Measurements from ENCODE around the gene MRPS27.

MRPS27 gene

DNA sequence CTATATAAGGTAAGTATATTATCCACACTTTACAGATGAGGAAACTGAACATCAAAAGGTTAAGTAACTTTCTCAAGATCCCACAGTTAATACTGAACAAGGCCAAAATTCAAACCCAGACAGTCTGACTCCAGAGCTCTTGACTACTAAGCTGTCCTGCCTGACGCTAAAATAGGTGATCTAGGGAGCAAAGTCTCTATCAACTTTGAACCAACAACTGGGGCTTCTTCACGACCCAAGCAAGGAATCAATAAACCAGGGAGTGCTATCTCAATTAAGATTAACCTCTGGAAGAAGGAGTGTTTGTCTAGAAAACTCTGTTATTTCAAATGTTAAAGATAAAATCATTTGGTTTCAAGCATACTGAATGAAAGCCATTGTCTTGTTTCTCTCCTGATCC, 64.4 kb downstream of the MRPS27 start:
- DNase-seq, result no peak

DNA sequence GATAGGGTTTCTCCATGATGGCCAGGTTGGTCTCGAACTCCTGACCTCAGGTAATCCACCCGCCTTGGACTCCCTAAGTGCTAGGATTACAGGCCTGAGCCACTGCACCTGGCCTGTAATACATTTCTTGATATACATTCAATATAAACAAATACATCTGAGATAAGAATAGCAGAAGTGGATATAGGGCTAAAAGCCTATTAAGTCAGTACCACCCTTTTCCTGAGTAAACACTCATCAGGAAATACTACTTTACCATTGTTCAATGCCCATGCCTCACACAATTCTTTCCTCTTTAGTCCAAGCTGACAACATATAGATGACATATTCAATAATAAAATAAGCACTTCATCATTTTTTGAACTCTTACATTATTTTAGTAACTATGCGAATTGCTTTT, 64.8 kb downstream of the MRPS27 start:
- DNase-seq, result no peak

DNA sequence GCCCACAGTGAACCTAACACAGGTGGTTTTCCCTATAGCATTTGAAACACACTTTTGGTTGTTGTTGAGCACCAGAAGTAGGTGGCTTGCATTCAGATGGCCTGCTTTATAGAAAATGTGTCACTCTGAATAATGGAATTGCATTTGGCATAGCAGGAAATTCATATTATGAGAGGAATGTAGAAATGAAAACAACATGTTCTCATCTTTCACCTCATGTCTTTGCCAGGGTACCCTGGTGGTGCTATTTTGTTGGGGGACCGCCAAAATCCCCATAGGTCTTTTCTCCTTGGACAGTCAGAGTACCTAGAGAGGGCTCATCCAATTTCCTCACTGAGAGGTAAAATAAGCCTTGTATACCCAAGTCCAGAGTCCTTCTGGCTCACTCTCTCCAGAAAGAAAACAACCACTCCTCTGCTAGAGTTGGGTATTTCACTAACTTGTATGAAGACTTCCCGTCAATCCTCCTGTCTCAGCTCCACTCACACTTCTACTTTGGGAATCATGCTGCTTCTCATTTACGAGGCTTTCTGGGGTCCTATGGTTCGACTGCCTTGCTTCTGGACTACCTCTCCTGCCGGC, 67.4 kb downstream of the MRPS27 start:
- no peak for DNase-seq

DNA sequence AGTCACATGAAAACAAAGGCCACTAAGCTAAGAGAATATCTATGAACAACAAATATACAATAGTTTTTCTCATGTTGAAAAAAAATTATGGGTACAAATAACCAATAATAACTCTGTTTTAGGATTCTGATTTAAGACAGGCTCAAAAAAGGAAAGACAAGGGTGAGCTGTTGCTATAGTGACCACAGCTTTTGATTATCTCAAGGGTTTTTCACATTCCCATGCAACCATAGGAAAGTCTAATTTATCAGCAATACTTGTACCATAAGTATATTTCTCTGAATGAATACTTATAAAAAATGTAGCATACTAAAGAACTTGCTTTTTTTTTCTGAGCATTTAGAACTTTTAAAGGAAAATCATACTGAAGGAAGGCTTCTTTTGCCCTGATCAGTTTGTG, 68.0 kb downstream of the MRPS27 start:
- no peak for DNase-seq

DNA sequence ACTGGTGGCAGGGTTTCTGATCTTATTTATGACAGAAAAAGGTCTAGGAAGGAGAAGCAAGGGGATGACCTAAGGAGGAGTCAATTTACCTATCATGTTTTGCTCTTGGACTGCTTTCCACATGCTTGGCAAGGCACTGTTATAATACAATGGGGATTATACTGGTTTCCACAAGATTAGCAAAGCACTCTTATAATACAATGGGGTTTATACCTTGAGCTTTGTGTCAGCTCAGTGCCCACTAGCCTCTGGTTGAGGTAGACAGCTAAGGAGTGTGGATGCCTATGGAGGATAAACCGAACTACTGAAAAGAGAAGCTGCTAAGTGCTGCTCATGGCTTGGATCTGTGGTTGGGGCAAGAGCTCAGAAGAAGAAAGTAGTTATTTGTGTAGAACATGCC, 68.7 kb downstream of the MRPS27 start:
- no peak for DNase-seq

DNA sequence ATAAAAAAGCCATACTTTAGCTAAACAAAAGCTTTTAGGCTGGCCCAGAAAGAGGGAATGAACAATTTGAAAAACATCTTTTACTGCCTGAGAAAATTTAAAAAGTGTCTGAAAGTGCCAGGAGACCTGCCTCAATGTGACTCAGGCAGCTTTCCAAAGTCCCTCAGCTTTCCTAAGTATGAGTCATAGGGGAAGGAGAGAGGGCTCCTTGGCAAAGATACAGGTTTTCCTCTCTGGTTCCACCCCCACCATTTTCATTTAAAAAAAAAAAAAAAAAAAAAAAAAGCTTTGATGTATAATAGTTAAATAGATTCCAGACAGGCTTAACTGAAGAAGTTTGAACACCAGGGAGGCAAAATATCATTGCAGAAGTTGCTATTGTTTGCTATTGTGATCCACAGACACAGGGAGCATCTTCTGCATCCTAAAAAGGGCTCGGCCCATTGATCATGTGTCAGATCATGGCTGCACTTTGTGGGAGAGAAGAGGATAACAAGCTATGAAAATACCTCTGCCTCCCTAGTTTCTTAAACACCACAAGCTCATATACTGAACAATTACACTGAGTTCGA, 71.5 kb downstream of the MRPS27 start:
- DNase-seq, result no peak

DNA sequence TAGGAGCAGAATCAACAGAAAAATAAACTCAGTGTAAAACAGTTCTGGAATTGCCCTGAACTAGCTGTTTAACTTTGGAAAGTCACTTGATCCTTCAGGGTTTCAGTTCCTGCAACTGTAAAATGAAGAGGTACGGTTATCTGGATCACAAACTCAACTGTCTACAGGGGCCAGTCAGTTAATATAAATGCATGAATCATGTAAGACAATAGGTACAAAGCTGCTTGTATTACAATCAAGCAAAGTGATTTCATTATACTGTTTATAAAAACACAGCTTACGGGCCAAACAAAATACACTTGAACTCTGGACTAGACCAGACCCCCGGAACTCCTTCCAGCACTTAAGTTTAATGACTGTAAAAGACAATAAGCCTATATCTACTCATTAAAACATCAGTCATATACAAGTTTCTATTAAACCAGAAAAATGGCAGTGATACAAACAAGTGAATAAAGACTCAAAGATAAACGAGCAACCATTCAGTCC, 73.0 kb downstream of the MRPS27 start:
- DNase-seq, result no peak

DNA sequence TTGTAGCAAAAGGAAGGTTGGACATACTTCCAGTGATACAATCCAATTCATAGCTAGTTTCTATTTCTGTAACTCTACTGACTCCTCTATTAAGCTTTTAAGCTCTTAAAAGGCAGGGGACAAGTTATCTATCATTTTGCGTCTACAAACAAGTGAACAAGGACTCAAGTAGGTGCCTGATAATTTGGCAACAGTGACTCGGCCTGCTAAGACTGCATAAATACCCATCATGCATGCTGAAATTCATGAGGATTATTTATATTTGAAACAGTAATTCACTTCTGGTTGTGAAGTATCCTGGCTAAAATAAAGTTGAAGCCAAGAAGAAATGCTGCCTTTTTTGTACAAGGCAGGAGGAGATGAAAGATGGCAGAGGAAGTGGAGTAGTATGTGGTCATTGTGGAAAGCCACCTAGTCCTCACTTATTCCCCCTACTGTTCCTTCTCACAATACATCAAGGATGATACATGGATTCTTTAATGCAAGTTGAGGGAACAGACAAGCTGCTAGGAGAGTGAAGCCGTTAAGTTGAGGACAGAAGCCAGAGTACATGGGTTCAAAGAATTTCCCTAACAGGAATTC, 74.0 kb downstream of the MRPS27 start:
- no peak for DNase-seq

DNA sequence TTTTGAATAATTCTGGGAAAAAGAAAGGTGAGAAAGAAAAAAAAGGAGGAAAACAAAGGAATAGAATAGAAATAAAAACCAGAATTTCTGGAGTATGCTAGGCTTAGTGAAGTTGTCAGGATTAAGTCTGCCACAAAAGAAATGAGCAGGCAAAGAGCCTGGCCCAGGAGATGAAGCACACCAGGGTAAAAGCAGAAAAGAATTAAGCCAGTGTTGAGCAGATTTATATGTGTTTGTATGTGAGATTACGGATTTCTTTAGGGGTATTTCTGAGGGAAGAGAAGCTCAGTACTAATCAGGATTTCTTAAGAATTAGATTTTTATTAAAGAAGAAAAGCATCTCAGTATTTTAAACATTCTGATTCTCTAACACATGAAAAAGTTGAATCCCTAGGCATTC, 74.5 kb downstream of the MRPS27 start:
- no peak for DNase-seq

DNA sequence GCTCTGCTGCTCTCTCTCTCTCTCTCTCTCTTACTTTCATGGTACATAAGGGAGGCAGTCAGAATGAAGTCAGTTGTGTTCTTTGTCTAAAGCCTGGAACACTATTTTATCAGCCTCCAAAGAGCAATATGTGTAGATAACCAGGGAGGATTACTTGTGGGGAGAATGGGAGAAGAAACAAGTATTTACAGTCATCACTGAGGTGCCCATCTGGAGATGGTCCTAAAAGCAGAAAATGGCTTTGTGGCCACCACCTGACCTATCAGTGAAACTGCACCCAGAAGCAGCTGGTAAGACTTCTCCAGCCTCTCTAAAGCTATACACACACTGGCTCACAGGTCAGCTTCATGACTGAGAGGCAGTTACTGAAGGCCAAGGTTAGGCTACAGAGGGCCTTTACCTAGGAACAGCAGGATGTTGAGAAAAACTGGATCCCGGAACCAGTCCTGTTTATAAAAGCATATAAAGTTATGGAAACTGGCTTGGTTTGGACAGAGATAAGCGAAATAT, 75.1 kb downstream of the MRPS27 start:
- no peak for DNase-seq

DNA sequence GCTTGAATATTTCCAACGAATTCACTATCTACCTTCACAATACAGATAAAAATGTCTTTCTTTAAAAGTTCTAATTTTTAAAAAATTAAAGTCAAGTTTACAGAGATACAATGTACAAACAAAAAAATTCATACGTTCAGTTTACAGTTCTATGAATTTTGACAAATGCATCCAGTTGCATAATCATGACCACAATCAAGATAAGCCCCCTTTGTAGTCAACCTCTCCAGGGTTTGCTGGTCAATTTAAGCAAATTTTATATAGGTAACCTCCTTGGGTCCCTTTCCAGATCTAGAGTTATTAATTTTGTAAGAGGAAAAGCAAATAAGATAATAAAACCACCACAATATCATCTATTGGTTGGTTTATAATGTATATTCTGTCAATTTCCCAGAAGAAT, 76.3 kb downstream of the MRPS27 start:
- DNase-seq, result no peak

DNA sequence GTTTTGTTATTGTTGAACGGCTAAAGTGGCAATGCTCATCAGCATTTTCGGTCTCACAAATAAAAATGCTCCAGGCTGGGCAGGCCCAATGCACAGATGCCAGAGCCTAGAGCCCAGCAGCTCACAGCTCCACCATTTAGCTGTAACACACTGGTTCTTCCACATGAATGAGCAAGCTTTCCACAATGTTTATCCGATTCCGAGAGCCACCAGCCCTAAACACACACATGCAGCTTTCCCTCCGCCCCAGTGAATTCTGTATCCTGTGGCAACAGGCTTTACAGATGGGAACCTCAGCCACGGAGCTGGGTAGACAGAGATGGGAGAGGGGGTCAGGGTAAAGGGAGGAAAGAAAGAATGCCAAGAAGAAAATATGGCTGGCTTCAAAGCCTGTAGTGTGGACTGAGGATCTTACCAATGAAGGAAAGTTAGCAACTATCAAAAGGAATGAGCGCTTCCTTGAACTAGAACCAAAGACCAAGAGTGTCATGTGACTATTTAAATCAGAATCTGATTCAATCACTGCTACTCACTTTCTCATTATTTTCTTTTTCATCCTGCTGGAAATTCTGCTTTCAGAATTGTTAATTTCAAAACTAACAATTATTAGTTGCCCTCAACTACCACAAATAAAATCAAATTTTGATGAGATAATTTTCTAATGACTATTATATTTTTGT, 77.1 kb downstream of the MRPS27 start:
- DNase-seq, result no peak

DNA sequence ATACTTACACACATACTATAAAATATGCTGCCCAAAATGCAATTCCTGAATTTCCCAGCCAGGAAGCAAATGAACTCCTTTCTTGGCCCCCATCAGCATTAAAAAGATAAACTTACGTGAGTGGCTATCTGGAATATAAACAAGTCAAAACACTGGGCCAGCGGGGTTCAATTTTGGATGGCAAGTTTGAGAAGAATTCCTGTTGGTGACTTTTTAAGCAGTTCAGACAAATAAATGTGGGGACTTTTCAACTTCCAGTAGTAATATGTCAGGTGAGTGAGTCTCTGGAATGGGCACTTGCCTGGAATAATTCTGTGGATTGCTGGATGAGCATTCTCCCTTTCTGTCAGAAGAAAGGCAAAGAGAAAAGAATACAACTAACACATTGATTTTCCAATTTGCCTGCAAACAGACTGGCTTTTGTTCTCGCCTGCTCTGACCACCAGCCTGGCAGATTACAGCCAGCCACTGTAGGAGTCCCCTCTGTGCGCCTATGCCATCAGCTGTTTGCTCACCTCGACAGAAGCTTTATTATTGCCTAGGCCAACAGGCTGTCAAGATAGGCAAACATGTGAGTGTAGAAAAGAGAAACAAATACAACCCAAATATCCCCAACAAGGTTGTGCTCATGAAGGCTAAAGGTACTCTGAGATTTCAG, 78.6 kb downstream of the MRPS27 start:
- no peak for DNase-seq

DNA sequence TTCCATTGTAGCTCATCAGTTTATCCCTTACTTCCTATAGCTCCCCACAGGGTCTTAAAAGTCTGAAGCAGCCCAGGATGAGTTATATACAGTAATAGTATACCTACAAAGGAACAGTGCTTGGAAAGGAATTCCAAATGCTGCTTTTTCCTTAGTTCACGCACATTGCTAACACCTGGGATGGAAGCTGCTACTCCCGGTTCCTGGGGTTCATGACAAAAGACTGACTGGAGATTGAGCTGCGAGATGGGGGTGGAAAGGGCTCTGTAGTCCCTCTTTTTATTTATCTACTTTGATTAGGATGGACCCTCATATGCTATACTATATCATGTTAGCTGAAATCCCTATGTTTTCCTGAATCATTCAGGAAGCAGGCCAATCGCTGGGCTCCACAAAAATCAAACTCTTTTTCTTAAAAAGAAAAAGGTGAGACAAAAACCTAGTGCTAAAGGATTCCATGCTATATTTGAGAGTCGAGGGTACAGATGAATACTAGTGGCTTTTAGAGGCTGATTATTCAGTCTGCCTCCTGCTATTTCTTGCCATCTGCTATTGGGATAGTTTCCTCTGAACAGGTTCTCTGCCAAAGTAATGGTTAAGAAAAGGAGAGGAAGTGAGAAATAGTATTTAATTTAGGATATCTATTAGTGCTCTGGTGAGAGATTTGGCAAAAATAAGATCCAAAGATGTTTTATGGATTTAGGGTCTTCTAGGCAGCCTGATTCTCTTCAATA, 81.2 kb downstream of the MRPS27 start:
- no peak for DNase-seq

DNA sequence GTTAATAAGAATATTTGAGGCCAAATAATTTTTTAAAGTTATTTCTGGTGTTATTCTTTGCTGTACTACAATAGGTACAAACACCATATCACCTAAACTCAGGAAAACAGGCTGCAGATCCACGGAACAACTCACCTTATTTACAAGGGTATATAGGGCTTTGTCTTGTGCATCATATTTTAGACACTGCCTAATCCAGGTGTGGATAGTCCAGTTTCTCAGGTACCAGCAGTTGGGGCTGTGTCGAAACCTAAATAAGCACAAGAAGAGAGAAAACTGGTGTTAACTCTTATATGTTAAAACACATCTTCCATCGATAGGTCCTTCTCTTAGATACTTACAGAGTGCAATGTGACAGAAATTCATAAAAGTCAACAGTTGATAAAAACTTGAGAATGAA, 82.2 kb downstream of the MRPS27 start:
- no peak for DNase-seq

DNA sequence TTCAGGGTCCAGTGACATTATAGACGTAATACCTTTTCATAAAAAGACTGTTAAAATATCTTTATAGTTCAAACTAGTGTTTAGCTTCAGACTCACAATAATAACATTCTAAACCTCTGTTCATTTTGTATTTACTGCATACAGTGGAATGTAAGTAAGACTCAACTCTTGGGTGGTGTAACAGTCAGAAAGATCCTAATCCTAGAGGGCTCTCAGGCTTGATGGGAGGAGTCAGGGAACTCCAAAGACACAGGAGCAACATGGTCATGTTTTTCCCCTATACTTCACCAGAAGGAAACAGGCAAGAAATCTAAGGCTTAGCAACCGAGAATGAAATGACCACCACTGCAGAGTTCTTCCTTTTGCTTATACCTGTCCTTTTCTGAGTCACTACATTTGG, 82.6 kb downstream of the MRPS27 start:
- no peak for DNase-seq

DNA sequence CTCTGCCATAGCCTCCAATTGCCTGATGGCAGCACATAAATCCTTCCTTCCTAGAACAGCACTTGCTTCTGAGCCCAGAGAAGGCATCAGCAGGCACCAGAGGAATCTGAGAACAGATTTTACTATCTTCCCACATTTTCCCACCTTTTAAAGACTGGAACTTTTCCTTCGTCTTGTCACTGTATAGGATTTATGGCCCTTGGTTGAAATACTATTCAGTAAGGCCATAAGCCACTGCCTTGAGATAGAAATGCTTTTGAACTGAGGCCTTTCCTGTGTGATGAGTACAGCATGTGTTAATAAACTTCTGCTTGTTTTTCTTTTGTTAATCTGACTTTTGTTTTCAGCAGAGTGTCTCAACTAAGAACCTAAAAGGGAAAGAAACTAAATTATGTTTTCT, 84.3 kb downstream of the MRPS27 start:
- DNase-seq, result no peak

DNA sequence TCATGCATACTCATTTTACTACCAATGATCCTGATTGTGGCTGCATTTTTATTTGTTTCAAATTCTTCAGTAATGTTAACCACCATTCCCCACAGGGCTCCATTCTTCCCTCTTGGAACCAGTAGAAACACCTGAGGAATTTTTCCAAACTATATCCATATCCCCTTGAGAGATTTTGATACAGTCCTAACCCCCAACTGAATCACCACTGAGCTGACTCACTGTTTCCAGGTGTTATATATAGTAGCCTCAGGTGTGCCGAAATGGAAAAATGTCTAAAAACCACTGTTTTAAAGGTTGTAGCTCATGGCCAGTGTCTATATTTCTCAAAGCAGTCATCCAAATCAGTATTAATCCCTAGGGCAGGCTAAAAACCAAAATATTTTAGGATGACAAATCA, 85.2 kb downstream of the MRPS27 start:
- DNase-seq, result no peak

DNA sequence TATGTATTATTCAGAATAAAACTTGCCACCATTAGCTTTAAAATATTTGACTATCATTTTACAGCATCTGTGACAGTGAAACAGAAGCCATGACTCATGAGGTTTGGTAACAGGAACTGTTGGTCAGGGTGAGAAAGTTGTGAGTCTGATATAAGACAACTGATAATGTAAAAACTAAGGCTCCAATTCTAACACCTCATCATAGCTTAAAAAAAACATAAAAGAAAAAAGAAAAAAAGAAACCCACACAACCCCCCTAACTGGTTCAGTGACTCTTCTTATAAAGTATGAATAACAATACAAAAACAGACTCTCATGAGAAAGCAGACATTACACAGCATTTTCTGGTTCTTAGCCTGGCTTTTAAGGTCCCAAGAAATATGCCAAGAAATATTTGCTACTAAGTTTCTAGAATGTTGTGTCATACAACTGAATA, 85.8 kb downstream of the MRPS27 start:
- DNase-seq, result no peak

DNA sequence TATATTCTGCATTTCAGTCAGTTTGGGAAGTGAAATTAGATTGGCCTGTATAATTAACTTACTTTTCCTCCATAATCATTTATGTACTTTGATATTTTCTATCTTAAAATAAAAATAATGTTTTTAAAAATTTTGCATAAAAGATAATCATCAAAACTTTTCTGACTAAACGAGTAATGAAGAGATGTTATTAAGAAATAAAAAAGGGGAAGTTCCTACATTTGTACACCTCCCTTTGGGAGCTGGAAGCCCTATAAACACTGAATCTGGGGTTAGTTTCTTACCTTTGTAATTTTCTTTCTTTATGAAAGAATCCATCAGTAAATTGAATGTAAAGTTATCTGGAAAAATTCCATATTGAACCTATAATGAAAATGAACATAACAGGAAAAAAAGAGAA, 86.2 kb downstream of the MRPS27 start:
- no peak for DNase-seq

DNA sequence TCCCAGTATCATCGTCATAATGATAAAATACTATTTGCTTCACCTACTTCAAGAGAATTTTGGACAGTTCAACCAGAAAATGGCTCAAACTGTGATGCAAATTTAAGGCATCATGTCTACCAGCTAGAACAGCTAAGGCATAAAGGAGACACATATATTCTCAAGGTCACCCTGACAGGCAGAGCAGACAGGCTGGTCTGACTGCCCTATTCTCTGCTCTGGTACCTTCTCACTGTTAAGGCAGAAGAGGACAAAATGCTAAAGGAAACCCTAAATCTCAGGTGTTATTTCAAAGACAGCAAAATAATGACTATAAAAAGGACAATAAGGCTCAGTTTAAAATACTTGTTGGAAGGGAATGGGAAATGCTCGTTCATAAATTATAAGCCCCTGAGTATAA, 87.2 kb downstream of the MRPS27 start:
- no peak for DNase-seq

DNA sequence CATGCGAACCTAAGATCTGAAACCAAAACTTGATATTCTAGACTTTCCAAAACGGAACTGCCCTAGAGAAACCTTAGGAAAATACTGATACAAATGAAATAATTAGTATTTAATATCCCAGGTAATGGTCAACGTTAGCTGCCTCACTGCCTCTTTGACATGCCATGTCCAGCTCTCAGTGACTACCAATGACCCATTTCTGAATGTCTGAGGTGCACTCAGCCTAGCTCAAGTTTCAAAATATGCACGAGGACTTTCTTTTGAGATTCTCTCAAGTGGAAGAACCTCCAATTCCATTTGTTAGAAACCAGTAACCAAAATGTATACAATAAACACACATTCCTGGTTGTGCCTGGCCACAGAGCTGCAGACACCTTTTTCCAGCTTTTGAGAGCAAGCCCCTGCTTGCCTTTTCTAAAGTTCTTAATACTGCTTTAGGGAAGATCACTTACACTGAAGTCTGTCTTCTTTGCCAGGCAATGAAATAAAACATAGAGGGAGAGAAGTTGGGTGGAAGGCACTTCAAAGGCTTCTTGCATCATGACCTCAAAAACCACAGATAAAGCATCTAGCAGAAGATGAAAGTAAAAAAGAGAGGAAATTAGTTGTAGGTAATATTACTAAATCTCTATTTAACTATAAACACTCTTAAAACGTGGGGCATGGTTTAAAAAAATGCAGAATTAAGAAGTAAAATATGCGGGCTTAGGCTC, 87.9 kb downstream of the MRPS27 start:
- no peak for DNase-seq
